Measurements from ENCODE around the gene GSTM3.
"Not testable (repeated sequence)": the region's sequence is repeated elsewhere in the genome, so short reads cannot be mapped to it uniquely, and the experiment has no call there.

GSTM3 gene

DNA sequence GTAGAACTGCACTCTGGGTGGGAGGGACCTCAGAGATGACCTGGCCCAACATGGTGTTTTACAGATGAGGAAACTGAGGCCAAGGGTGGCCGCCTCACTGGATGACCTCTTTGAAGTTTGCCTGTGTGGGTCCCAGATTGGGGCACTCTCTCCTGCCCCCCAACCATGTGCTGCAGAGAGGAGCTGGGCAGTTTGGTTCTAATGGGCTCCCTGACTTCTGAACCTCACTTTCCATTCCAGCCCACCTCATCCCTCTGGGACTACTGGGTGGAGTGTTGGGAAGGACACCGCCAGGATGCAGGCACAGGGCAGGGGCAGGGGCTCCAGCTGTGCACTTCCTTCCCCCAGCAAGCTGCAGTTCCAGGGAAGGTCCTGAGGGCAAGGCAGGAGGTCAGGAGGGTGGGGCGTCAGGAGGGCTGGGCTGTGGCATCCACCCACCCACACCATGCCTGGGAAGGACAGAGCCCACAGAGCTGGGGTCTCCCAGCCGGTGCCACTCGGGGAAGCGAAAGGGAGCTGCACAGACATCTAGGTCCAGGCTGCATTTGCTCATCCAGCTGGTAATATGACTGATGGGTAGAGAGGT, 33.2 kb upstream of the GSTM3 start:
- no peak for DNase-seq

DNA sequence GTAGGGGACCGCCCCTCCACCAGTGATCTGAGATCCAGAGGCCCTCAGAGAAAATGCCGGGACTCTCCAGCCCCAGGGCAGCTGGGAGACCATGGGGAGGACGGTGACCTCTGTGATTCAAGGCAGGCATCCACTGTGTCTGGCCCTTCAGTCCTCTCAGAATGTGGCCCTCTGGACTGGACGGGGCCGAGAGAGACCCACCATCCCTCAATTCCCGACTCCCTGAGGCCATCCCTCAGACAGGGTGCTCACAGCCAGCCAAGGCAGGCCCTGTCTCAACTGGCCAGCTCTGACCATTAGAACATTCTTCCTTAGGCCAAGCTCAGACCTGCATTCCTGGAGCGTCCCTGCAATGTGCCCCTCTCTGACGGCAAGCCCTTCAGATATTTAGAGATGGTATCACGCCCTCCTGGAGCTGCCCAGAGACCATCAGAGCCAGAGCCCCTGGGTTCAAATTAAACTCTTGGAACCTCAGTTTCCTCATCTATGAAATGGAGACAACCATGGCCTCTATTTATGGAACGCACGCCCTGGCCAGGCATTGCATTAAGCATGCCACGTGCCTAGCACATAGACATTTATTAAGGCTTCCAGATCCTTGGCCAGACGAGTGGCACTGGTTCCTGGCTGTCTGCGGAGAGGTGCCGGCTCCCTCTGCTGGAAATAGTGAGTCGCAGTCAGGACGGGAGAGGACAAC, 32.5 kb upstream of the GSTM3 start:
- peak; percentile 81 for DNase-seq

DNA sequence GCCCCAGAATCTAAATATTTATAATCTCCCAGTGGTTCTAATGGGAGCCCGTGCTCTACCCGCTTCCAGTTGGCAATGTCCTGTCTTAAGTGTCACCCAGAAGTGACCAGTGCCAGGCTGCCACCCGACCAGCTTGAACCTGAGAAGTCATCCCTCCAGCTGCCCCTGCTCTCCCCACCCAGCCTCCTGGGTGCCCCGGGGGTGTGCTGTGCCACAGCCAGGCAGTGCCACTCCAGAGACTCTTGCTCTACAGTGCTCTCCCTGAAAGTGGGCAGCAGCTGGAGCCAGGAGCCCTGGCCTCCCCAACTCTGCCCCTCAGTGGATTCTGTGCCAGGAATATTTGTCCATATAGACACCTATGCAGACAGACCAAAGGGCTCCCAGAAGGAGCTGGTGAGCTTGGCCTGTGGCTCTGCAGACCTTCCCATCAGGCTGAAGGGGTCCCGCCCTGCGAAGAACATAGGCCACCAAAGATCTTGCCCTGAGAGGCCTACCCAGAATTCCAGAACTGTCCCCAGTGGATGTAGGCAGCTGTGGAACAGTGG, 31.9 kb upstream of the GSTM3 start:
- no peak for DNase-seq

DNA sequence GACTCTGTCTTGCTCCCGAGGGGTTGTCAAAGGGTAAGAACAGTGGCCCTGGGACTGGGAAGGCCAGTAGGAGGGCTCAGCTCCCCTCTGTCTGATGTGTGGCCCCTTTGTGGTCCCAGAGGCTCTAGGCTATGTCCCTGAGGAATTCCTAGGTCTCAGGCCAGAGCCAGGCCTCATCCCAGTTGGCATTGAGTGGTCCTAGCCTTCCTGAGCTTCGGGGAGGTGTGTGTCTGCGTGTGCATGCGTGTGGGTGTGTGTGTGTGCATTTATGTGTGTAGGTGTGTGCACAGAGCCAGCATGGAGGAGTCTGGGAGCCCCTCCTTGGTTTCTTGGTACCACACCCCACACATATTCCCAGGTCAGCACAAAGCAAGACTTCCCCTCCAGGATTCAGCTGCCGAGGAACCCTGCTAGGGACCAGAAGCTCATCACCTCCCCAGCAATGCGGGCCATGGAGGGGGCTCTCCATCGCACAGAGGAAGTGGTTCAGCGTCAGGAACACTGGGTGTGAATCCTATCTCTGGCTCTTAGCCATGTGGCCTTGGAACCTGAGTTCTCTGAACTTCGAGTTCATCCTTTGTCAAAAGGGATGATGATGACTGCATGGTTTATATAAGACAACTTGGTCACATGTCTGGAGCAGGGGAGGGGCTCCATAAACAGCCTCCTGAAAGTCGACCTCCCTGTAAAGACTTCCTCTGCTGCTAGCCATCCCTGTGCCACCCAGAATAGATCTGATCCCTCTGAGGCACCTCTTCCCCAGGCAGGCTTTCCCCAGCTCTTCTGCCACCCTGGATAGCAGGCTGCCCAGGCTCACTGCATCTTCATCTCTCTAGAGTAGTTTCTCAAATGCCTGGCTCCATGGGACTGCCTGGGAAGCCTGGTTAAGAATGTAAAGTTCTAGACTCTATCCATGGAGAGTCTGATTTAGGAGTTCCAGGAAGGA, 31.1 kb upstream of the GSTM3 start:
- no peak for DNase-seq

DNA sequence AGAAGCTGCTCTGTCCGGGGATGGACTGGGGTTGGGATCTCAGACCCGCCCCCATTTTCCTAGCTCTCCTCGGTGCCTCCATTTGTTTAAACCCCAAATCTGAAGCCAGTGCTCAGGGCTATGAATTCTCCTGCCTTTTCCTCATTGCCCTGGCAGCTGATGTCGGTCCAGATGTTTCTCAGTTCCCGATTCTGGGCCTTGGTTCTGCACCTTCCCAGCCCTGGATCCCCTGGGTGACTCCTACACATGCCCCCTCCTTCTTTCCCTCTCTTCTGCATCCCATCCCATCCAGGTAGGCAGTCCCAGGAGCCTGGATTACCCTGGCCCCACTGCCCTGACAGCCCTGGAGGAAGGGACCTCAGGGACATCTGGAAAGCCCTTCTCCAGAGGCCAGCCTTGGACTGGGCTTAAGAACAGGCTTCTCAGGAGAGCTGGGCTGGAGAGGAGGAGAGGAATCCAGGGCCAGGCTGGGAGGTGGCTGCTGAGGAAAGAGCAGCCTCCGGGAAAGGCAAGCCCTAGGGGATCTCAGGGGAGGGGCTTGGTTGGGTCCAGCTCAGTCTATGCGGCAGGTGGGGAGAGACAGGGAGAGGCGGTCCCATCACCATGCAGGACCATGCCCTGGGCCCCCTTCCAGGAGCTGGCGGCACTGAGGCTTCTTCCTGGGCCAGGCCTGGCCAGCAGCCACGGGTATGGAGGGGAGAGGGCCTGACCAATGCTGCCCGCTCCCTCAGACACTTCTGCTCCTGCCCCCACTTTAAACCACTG, 29.7 kb upstream of the GSTM3 start:
- DNase-seq, result no peak

DNA sequence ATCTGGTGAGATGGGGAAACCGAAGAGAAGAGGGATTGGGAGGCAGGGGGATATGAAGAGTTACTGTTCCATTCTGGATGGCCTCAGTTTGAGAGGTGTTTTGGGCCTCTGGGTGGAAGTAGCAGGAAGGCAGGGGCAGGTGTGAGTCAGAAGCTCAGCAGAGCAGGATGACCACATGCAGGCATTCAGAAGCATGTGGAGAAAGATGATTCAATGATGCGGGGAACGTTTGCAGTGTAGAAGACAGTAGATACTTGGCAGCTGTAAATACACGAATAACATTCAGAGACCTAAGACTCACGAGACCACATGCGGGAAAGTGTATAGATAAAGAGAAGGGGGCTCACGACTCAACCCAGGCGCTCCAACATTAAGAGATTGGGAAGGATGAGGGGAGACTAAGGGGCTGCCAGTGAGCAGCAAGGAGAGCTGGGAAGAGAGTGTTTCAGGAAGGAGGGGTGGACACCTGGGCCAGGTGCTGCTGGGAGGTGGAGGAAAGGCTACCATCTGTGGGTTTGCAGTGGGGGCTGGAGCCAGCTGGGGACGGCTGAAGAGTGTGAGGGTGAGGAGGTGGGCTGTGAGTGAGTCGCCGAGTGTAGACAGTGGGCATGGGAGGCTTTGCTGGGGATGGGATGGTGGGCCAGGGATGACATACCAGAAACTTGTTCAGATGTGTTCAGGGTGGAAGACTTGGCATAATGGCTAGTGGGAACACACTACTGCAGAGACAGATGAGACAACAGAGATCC, 28.7 kb upstream of the GSTM3 start:
- peak; percentile 77 for DNase-seq

DNA sequence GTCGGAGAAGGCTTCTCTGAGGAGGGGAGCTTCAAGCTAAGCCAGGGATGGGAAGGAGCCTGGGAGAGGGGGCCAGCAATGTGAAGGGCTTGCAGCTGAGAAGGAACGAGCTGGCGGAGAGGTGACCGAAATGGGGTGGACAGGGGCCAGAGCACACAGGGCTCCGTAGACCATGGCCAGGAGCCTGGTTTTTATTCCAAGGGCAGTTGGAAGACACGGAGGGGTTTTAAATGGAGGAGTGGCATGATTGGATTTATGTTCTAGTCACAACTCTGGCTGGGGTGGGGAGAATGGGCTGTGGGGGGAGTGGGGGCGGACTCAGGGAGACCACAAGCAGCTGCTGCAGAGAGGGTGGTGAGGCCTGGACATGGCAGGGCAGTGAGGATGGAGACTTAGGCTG, 28.0 kb upstream of the GSTM3 start:
- no peak for DNase-seq

DNA sequence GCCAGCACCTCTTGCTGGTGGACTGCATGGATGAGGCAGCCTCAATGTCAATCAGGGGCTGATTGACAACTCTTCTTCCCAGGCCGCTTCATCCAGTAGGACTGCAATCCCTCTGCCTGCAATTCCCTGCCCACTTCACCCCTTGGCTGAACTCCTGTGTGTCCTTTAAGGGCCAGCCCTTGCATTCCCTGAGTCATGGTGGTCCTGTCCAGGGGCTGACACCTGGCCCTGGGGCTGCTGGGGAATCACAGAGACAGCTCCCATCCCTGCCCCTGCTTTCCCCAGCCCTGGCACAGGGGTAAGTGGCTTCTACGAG, 27.5 kb upstream of the GSTM3 start:
- no peak for DNase-seq

DNA sequence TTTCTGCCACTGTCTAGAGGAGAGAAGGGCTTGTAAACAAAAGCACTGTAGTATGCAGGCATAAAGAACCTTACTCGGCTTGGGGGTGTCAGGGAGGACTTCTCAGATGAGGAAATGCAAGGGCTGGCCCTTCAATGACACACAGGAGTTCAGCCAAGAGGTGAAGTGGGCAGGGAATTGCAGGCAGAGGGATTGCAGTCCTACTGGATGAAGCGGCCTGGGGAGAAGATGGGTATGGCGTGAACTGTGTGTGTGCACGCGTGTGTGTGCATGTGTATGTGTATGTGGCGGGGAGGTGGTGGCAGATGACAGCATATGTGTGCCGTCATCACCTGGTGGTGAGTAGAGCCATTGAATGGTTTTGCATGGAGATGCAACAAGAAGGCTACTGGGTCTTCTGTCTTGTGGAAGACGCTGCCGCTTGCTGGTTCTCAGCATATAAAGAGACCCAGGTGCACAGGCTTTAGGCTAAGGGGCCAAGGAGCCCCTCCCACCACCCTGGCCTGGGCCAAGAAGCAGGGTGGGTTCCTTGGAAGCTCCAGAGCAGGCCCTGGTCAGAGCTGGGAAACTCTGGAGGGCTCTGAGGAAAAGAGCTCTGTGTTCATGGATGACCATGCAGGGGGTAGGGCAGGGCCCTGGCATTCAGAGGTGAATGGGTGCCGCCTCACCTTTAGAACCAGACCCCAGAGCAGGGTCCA, 26.9 kb upstream of the GSTM3 start:
- DNase-seq, result no peak

DNA sequence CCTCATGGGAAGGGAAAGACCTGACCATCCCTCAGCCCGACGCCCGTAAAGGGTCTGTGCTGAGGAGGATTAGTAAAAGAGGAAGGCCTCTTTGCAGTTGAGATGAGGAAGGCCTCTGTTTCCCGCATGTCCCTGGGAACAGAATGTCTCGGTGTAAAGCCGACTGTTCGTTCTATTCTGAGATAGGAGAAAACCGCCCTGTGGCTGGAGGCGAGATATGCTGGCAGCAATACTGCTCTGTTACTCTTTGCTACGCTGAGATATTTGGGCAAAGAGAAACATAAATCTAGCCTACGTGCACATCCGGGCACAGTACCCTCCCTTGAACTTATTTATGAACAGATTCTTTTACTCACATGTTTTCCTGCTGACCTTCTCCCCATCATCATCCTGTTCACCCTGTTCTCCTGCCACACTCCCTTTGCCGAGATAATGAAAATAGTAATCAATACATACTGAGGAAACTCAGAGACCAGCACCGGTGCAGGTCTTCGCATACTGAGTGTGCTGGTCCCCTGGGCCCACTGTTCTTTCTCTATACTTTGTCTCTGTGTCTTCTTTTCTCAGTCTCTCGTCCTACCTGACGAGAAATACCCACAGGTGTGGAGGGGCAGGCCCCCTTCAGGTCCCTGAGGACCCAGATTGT, 26.3 kb upstream of the GSTM3 start:
- not testable (repeated sequence) for DNase-seq

DNA sequence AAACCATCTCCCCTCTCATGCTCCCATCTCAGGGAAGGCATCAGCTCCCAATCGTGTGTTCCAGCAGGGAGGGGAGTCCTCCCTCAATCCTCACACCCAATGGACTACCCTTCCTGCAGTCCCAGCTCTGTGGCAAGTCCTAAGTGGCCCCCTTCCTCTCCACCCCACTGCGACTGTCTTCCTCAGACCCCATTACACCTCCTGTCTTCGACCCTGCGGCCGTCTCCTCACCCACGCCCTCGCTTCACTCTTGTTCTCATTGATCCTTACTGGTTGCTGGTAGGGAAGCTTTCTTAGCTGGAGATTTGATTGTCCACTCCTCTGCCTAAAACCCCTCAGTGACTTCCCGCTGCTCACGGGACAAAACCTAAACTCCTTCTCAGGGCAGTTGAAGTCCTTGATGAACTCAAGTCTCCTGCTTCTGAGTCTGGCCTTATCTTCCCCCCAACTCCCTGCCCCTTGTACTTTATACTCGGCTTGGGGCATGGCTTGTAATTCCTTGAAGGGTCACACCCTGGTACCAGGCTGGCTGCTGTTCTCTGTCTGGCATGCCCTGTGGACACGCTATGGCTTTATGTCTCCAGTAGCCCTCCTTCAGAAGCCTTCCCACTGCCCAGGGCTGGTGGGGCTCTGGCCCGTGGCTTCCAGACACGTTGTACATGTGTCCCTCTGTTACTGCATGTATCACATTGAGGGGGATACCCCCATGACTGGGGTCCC, 25.2 kb upstream of the GSTM3 start:
- DNase-seq, result no peak

DNA sequence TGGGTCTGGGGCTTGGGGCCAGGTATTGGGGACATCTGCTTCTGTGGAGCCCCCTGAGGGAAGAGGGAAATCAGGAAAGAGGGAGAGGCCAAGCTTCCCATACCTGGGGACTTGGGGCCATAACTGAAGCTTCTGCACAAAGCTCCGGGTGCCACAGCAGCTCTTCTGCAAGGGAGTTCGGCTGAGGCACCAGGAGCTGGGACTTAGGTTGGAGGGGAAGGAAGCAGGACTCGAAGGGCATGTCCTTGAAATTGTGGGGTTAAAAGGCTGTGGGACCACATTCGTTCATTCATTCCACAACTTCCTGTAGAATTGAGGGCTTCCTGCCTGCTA, 24.6 kb upstream of the GSTM3 start:
- DNase-seq, result no peak

DNA sequence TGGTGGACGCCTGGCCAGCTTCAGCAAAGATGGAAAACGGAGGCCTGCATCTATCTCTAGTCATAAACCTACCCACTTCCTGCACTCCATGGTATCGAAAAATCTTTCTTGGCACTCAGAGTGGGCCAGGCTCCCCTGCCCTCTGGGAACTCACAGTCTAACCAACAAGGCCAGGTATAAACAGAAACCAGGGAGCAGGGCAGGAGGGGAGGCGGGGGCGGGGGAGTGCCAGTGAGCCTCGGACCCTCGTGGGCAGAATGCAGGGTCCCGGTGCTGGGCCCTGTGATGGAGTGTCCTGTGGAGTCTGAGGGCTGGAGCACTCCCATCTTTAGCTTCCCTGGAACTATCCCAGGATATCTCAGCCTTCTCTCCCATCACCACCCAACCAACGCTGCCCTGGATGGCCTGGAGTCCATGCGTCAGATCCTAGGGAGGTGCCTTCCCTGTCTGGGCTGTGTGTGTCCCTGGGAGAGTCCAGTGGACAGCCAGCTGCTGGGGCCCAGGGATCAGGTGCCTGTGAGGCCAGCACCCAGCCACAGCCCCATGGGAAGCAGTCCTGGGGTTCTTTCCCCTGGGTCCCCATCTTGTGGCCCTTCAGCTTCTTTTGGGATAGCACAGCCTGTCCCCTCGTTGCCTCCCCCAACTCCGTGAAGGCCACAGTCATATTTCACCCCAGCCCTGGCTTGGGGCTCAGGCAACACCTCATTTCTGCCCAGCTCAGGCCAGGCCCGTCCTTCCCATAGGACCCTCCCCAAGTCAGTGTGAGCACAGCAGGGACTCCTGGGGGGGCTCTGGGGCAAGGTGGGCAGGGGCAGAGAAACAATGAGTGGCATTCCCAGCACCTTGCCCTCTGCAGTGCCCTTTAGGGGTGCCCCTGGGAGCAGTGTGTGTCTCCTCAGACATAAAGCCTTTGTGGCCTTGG, 24.0 kb upstream of the GSTM3 start:
- no peak for DNase-seq

DNA sequence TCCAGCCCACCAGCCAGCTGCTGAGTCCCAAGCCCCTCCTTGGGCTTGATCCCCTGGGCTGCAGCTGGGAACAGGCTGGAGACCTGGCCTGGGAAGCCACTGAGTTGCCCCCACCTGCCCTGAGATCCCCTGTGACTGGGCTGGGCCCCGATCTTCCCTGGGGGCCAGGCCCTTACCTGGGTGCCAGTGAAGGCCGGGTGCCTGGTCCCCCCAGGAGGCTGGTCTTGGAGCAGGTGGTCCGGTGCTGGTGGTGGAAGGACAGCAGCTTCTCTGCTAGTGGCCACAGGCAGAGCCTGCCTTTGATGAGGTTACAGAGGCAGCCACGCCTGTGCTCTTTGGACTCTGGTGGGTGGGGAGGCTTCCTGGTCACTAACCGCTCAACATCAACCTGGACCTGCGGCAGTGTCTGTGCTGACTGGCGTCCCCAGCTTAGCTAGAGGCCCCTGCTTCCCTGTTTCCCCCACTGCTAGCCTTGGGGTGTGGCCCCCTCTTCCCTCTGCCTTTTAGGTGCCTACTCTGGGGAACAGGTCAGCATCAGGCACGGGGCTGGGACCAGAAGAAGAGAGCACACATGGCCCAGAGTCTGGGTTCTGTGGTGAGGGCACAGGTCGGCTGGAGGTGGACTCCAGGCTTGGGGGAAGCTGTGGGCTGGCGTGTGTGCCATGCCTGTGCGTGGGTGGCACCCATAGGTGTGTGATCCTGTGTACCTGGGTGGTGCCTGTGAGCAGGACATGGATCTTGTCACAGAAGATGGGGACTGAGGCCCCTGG, 23.0 kb upstream of the GSTM3 start, which contains the start of gene EPS8L3:
TSS of gene EPS8L3 (minus strand) at position 278 of the 770 bp plus-strand sequence. CDS start 2,174 bp downstream, outside the sequence.
- DNase-seq, result no peak

DNA sequence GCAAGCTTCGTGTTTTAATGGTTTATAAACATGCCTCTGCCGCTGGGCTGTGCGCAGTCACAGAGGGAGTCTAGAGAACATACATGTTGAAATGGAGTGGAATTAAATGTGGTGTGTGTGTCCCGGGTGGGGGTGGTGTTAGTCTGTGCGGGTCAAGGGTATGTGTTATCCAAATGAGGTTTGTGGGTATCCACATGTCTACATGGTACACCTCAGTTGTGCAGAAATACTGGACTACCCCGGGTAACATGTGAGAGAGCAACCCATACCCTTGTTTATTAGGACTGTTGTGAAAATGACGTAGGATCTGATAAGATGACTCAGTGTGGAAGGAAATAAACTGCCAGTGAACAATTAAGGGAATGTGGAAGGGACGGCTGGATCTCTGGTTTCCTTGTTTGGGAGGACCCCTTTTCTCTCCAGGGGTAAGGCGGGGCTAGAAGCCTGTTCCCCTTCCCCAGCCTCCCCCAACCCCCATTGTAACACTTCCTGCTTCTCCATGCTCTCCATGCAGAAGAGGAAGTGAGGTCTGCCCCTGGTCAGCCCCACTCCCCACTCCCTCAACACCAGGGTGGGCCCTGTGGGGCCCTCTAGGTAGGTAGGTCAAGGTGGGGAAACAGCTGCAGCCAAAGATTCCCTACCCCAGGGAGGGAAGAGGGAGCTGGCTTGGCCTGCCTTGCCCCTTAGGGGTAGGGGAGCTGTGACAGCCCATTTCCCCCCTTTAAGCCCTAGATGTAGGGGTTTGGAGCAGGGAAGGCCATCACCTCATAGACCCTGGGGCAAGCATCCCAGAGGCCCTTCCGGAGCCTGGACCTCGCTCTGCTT, 22.2 kb upstream of the GSTM3 start:
- no peak for DNase-seq

DNA sequence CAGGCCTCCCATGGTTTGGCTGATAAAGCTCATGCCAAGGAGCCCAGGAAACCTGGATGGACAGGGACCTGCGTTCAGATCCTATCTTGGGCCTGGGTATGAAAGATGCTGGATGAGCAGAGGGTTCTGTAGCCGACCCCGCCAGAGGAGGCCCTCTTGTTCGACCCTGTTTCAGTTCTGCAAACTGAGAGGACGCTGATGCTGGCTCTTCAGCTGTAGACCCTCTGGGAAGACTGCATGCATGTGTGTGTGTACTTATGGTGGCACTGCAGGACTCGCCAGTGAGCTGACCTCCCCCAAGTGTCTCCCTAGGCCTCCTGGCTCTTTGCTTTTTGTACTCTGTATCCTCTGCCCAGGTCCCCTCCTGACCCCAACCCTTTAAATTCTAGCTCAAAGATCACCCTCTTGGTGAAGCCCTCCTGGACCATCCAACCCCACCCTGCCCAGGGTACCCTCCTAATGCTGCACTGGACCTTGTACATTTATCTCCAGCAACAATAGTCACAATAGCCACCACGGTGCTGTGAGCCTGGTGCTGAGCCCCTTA, 21.3 kb upstream of the GSTM3 start:
- no peak for DNase-seq
